ENCODE measurements around the gene ZNF429.

Gene ZNF429

DNA sequence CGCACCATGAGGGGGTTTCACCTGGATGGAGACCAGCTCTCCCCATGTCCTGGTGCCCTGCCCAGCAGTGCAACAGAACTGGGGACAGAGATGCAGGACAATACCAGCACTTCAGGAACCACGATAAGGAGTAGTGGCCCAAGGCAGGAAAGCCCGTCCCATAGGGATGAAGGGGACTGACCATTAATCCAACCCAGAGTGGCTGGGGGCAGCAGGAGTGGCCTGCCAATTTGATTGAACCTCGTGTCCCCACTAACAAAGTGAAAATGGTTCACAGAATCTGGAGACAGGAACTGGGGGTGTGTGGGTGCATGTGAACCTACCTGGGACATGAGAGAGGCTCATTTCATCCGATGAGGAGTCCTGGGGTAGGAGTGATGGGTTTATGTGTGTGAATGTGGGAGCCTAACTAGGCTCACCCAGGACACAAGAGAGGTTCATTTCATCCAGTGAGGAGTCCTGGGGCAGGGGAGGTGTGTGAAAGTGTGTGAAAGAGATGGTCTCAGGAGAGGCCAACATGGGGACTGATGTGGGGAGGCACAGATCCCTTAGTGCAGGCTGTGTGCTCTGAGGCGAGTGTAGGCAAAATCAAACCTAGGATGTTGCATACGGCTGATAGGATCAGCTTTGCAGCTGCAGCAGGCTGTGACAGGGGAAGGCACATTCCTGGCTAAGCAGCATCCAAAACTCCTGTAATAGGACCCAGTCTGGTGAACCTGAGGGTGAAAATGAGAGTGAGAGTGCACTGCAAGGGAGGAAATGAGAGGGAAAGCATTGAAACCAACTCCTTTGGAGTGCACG is 98.2 kb downstream of the ZNF429 start:
- H3K9me3 ChIP-seq (ENCODE audit: insufficient read depth, low read length): no peaks in the 10 kb centered on the region
- H3K9me2 ChIP-seq (replicated peaks; ENCODE audit: insufficient read depth, low read length): no peaks in the 10 kb centered on the region
- no peaks in the 10 kb centered on the region for H3K27me3 ChIP-seq (ENCODE audit: low read length)
- H2AFZ ChIP-seq (ENCODE audit: low read depth, low read length, severe bottlenecking): no peak overlapping the region
- no peak overlapping the region for H3K27ac ChIP-seq (ENCODE audit: low read depth, low read length)
- H4K20me1 ChIP-seq (ENCODE audit: low read depth, low read length): no peaks in the 10 kb centered on the region
- H3K79me2 ChIP-seq (ENCODE audit: insufficient read depth, low read length): no peaks in the 10 kb centered on the region
- H3K4me2 ChIP-seq (ENCODE audit: low read depth, low read length, poor library complexity, severe bottlenecking): peak overlapping the region; percentile 44
- no peak overlapping the region for H3K4me3 ChIP-seq (ENCODE audit: insufficient read depth, low read length, poor library complexity, severe bottlenecking)
- no peak overlapping the region for H3K9ac ChIP-seq (ENCODE audit: low read length)
- no peaks in the 10 kb centered on the region for H3F3A ChIP-seq (ENCODE audit: insufficient read depth)
- H3K36me3 ChIP-seq (ENCODE audit: low read length): no peaks in the 10 kb centered on the region
- TF ChIP-seq EZH2phosphoT487 (conservative IDR thresholded peaks at IDR 0.05; ENCODE audit: low read length): no peak
- TF ChIP-seq, protein P1, sequence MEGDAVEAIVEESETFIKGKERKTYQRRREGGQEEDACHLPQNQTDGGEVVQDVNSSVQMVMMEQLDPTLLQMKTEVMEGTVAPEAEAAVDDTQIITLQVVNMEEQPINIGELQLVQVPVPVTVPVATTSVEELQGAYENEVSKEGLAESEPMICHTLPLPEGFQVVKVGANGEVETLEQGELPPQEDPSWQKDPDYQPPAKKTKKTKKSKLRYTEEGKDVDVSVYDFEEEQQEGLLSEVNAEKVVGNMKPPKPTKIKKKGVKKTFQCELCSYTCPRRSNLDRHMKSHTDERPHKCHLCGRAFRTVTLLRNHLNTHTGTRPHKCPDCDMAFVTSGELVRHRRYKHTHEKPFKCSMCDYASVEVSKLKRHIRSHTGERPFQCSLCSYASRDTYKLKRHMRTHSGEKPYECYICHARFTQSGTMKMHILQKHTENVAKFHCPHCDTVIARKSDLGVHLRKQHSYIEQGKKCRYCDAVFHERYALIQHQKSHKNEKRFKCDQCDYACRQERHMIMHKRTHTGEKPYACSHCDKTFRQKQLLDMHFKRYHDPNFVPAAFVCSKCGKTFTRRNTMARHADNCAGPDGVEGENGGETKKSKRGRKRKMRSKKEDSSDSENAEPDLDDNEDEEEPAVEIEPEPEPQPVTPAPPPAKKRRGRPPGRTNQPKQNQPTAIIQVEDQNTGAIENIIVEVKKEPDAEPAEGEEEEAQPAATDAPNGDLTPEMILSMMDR (IDR thresholded peaks at IDR 0.05; ENCODE audit: insufficient read depth, low read length, poor library complexity, severe bottlenecking): no peak

DNA sequence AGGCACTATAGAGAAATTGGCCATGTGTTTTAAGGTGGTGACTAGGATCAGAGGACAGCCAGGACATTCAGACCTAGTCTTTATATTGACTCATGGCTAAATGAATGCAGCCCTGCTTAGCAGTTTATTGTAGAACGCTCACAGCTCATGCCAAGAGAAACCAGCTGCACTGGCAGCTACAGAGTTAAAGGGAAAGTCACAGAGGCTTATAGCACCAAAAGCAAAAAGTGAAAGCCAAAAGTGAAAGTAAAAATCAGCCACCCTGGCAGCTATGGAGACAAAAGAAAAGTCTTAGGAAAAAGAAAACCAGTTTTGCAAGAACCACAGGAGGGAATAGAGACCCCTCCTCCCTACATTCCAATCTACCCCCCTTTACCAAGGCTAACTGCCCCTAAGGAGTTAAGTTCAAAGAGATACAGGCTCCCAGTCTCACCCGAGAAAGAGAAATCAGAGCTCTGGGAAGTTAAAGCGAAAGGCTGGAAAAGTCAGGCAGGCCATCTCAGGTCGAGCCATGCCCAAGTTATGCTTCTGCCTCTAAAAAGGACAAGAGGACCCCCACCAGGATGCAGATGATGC is 99.0 kb downstream of the ZNF429 start:
- Histone ChIP-seq H3K9ac (ENCODE audit: low read length) (no peak overlapping the region), H4K20me1 (ENCODE audit: low read depth, low read length) (no peaks in the 10 kb centered on the region), H3K4me3 (ENCODE audit: insufficient read depth, low read length, poor library complexity, severe bottlenecking) (no peak overlapping the region), H3K27me3 (ENCODE audit: low read length) (no peaks in the 10 kb centered on the region), H3K27ac (ENCODE audit: low read depth, low read length) (no peak overlapping the region), H3F3A (ENCODE audit: insufficient read depth) (no peaks in the 10 kb centered on the region), H3K9me3 (ENCODE audit: insufficient read depth, low read length) (no peaks in the 10 kb centered on the region), H3K9me2 (replicated peaks; ENCODE audit: insufficient read depth, low read length) (no peaks in the 10 kb centered on the region), H2AFZ (ENCODE audit: low read depth, low read length, severe bottlenecking) (peak overlapping the region; percentile 51), H3K36me3 (ENCODE audit: low read length) (no peaks in the 10 kb centered on the region), H3K79me2 (ENCODE audit: insufficient read depth, low read length) (no peaks in the 10 kb centered on the region), H3K4me2 (ENCODE audit: low read depth, low read length, poor library complexity, severe bottlenecking) (peak overlapping the region; percentile 44)
- TF ChIP-seq, protein P1 (IDR thresholded peaks at IDR 0.05; ENCODE audit: insufficient read depth, low read length, poor library complexity, severe bottlenecking): no peak
- no peak for TF ChIP-seq EZH2phosphoT487 (conservative IDR thresholded peaks at IDR 0.05; ENCODE audit: low read length)
